Common myeloid progenitor, CD34-positive (primary cell): ENCODE data around the gene MOB3B.

Experiments used
- CTCF ChIA-PET: fragments of 350-600 bp; sonication (Branson Sonifier 250); formaldehyde crosslinking; loops from one replicate; lab custom pipeline; 2021; ENCODE audit warnings: antibody characterized with exemption; lab: Charles Lee
- POLR2A ChIA-PET: fragments of 350-600 bp; sonication (Branson Sonifier 250); formaldehyde crosslinking; loops from one replicate; lab custom pipeline; 2021; ENCODE audit warnings: antibody characterized with exemption; lab: Charles Lee
- DNase-seq, 3 donors: peaks; one replicate each; pipeline versions ENCODE4 v3.0.0 to v3.0.0-alpha.2; 2013
- H3K27ac ChIP-seq, 2 experiments: 1 replicate in 1 of 2; 2 replicates in 1 of 2; pipeline ENCODE4 v1.7.0; 2013; ENCODE audit warnings: inconsistent platforms in 2 of 2, low read length in 2 of 2, mild to moderate bottlenecking in 2 of 2, low read depth in 1 of 2, moderate library complexity in 1 of 2; ENCODE audit not compliant: severe bottlenecking in 2 of 2, insufficient read depth in 1 of 2, poor library complexity in 1 of 2
- H3K27me3 ChIP-seq, 5 experiments: replicated peaks in 2 of 5; 1 replicate in 3 of 5; 2 replicates in 2 of 5; pipeline versions ENCODE4 v1.6.1 to v1.7.0; 2013; ENCODE audit warnings: low read length in 4 of 5, mild to moderate bottlenecking in 2 of 5, moderate library complexity in 2 of 5, inconsistent platforms in 1 of 5; ENCODE audit not compliant: insufficient read depth in 5 of 5, control insufficient read depth in 4 of 5
- H3K36me3 ChIP-seq, 4 experiments: 1 replicate in 2 of 4; 2 replicates in 2 of 4; pipeline versions ENCODE4 v1.6.1 to v1.7.0; 2013; ENCODE audit warnings: low read length in 3 of 4, control low read depth in 1 of 4, mild to moderate bottlenecking in 1 of 4; ENCODE audit not compliant: control insufficient read depth in 4 of 4, insufficient read depth in 4 of 4
- H3K4me1 ChIP-seq, 4 experiments: 1 replicate in 3 of 4; 2 replicates in 1 of 4; pipeline versions ENCODE4 v1.6.1 to v1.7.1; 2013; ENCODE audit warnings: low read length in 3 of 4, mild to moderate bottlenecking in 3 of 4, control low read depth in 1 of 4, inconsistent platforms in 1 of 4, moderate library complexity in 1 of 4; ENCODE audit not compliant: control insufficient read depth in 4 of 4, insufficient read depth in 4 of 4; ENCODE audit errors: control extremely low read depth in 1 of 4
- H3K4me3 ChIP-seq, 7 experiments: 1 replicate in 4 of 7; 2 replicates in 3 of 7; pipeline versions ENCODE4 v1.5.1 to v1.7.0; 2013; ENCODE audit warnings: mild to moderate bottlenecking in 7 of 7, low read length in 6 of 7, moderate library complexity in 6 of 7, inconsistent platforms in 2 of 7, low read depth in 2 of 7, control low read depth in 1 of 7; ENCODE audit not compliant: insufficient read depth in 4 of 7, control insufficient read depth in 1 of 7; ENCODE audit errors: extremely low read depth in 1 of 7
- H3K9me3 ChIP-seq, 5 experiments: 1 replicate in 4 of 5; 2 replicates in 1 of 5; pipeline versions ENCODE4 v1.6.1 to v1.7.1; 2013; ENCODE audit warnings: low read length in 4 of 5, mild to moderate bottlenecking in 2 of 5, inconsistent platforms in 1 of 5, low read depth in 1 of 5, moderate library complexity in 1 of 5; ENCODE audit not compliant: control insufficient read depth in 4 of 5, insufficient read depth in 2 of 5; ENCODE audit errors: control extremely low read depth in 1 of 5
- WGBS: methylation state at CpG from one replicate; pipeline ENCODE4 v1.1.5; 2013; ENCODE audit not compliant: insufficient coverage; 5-methylcytosine and 5-hydroxymethylcytosine counted together

Gene MOB3B

DNA sequence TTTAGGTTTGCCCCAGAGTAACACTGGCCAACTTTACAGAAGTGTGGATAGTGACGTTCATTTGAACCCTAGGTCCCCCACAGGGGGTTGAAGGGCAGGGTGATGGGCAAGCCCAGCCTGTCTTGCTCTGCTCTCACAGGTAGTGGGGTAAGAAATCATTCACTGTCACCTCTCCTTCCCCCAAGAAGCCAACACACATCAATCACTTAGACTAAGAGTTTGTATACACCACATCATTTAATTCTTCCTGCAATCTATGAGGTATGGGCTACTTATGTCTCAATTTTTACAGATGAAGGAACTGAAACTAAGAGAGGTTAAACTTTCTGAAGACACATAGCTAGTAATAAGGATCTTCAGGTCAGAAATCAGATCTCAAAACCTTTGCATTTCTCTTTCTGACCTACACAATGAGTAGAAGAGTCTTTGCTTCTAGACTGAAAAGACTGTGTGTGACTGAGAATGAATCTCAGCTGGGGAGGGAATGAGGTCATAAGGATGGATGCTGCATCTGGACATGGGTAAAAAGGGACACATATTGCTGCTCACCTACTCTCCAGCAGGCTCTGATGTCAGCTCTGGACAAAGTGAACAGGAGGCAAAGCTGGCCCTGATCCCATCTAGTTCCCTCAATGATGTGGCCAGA is 151.7 kb downstream of the MOB3B start:
- DNase-seq = peak in 1 of 3 donors; percentile 11
- H3K27ac ChIP-seq = no peak overlapping the region
- H3K36me3 ChIP-seq = no peaks in the 10 kb centered on the region
- POLR2A ChIA-PET = interaction anchor here (0.6 kb wide), 1 partner anchor 110 kb away, joined by 3 read pairs; no protein-coding TSS in a partner anchor
- WGBS = no CpG with 5 or more reads among the region's 1 CpG
- H3K4me3 ChIP-seq = no peak overlapping the region
- peaks cover 0 to 4% (median 2%) of the 10 kb centered on the region in 4 experiments for H3K4me1 ChIP-seq
- H3K27me3 ChIP-seq = no peaks in the 10 kb centered on the region
- CTCF ChIA-PET = no interaction called here
- no peaks in the 10 kb centered on the region for H3K9me3 ChIP-seq

DNA sequence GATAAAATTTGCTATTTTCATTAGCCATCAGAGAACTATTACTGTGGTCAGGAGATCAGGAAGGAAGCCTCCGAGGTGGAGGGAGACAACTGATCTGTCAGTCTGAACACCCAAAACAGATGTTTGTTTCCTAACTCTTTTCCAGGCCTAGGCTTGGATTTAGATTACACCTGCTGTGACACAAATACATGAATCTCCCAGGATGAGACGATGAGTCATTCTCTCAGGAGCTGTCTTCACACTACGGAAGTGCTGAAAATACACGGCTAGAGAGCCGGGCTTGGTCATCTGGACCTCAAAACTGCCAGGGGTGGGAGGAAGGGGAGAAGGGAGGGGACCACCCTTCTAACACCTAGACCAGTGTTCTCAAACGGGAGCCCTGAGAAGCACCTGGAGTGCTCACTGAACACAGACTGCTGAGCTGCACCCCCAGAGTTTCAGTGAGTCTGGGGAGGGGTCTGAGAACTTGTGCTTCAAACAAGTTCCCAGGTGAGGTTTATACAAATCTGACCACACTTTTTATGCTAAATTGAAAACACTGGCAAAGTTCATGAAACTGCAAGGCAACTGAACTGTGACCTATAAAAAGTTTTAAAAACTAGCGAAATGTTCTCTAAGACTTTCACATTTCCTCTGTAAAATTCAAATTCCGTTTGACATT is 152.3 kb downstream of the MOB3B start:
- Histone ChIP-seq H3K9me3 (no peaks in the 10 kb centered on the region), H3K27ac (no peak overlapping the region), H3K4me1 (peaks cover 0 to 4% (median 2%) of the 10 kb centered on the region in 4 experiments), H3K4me3 (no peak overlapping the region), H3K36me3 (no peaks in the 10 kb centered on the region), H3K27me3 (no peaks in the 10 kb centered on the region)
- POLR2A ChIA-PET = no interaction called here
- CTCF ChIA-PET = no interaction called here
- 90% methylated on average over 4 of the region's 8 CpGs for WGBS
- DNase-seq = no peak

DNA sequence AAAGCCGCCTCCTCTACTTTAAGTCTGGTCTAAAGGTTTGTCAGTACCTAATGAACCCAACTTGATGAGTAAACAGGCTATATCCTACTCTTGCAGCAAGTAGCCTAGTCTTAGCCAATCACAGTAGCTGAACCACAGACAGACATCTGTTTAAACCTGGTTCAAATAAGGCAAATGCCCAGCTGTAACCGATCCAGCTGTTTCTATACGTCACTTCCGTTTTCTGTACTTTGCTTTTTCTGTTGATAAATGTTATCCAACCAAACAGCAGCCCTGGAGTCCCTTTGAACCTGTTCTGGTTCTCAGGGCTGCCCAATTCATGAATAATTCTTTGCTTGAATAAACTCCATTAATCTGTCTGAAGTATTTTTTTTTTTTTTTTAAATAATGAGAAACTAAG is 155.8 kb downstream of the MOB3B start:
- peaks cover 0 to 5% (median 2%) of the 10 kb centered on the region in 5 experiments for H3K9me3 ChIP-seq
- H3K27me3 ChIP-seq = no peaks in the 10 kb centered on the region
- H3K36me3 ChIP-seq = no peaks in the 10 kb centered on the region
- no peaks in the 10 kb centered on the region for H3K4me1 ChIP-seq
- no peak overlapping the region for H3K4me3 ChIP-seq
- no peak overlapping the region for H3K27ac ChIP-seq
- no peak for DNase-seq
- POLR2A ChIA-PET = no interaction called here
- CTCF ChIA-PET = no interaction called here
- WGBS = 100% methylated on average over 3 of the region's 4 CpGs

DNA sequence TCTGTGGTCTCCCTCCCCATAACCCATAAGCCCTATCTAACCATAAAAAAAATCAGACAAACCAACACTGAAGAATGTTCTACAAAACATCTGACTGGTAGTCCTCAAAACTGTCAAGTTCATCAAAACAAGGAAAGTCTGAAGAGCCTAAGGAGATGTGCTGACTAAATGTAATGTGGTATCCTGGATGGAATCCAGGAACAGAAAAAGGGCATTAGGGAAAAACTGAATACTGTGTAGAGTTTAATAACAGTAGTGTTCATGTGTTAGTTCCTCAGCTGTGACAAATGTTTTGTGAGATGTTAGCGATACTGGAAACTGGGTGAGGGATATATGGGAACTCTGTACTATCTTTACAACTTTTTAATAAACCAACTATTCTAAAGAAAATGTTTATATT is 157.0 kb downstream of the MOB3B start:
- DNase-seq = no peak
- CTCF ChIA-PET = no interaction called here
- Histone ChIP-seq H3K27ac (no peak overlapping the region), H3K36me3 (no peaks in the 10 kb centered on the region), H3K27me3 (no peaks in the 10 kb centered on the region), H3K9me3 (peaks cover 0 to 5% (median 2%) of the 10 kb centered on the region in 5 experiments), H3K4me3 (no peak overlapping the region), H3K4me1 (no peaks in the 10 kb centered on the region)
- no CpG with 5 or more reads among the region's 1 CpG for WGBS
- POLR2A ChIA-PET = no interaction called here

DNA sequence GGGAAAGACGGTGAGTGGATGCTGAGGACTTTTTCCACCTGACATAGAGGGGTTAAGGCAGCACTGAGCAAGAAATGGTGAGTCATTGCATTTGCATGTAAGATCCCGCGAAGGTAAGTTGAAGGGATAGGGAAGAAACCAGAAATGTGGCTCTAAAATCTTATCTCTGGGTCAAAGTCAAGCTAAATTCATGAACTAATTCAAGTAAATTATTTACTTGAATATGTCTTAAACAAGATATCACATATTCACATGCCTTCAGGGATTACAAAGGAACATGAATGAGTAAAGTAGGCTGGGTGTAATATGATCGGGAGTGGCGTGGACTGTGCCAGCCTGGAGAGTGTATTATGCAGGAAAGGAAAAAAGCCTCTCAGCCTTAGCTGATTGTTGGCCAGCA is 158.2 kb downstream of the MOB3B start:
- ChIA-PET CTCF (no interaction called here), POLR2A (no interaction called here)
- Histone ChIP-seq H3K4me1 (peaks cover 0 to 4% (median under 1%) of the 10 kb centered on the region in 4 experiments), H3K27ac (no peak overlapping the region), H3K27me3 (no peaks in the 10 kb centered on the region), H3K36me3 (no peaks in the 10 kb centered on the region), H3K9me3 (peaks cover 0 to 5% (median 2%) of the 10 kb centered on the region in 5 experiments), H3K4me3 (no peak overlapping the region)
- DNase-seq = no peak
- WGBS = 95% methylated on average over 3 of the region's 5 CpGs

DNA sequence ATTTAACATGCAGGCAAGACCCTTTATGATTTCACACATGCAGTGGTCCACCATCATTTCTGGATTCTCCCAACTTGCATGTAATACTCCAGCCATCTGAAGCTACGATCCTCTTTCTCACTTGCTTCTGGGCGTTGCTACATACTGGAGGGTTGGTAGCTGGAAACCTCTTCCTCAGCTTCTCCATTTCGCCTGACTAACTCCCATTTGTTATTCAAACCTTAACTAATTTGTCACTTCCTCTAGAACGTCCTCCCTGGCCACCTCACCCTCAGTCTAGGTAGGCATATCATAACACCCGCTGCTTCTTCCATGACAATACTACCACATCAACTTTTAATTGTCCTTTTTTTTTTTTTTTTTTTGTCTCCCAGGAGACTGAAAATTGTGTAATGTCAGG is 160.0 kb downstream of the MOB3B start:
- H3K4me1 ChIP-seq = peaks cover 0 to 11% (median 3%) of the 10 kb centered on the region in 4 experiments
- POLR2A ChIA-PET = no interaction called here
- no peak overlapping the region for H3K4me3 ChIP-seq
- 87% methylated on average over 3 of the region's 5 CpGs for WGBS
- H3K36me3 ChIP-seq = no peaks in the 10 kb centered on the region
- no peak for DNase-seq
- CTCF ChIA-PET = no interaction called here
- H3K27ac ChIP-seq = no peak overlapping the region
- no peaks in the 10 kb centered on the region for H3K27me3 ChIP-seq
- peaks cover 0 to 5% (median 2%) of the 10 kb centered on the region in 5 experiments for H3K9me3 ChIP-seq

DNA sequence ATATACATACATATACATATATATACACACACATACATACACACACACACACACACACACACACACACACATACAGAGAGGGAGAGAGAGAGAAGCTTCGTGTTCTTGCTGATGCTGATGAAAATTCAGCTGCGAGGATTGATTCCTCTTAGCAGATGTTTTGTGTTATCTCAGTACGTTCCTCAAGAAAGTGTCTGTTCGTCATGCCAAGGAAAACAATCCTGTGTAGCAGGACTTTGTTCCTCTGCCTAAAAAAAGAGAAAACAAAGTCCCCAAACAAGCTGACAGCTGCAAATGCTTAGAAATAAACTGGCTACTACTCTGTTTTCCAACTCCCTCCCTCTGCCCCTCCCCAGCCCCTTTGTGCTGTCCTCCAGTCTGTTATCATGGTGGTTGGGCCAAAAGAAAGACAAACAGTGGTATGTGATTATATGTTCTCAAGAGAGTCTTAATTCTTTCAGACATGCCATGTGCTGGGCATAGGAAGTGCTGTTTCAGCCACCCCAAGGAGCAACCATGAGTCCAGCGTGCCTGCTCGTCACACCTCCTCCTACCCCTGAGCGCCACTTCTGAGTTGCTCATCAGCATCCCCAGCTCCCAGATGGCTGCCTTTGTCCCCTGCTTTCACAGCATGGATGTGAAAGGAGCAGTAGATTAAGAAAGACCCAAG is 161.2 kb downstream of the MOB3B start:
- H3K4me3 ChIP-seq = no peak overlapping the region
- 95% methylated on average over 6 of the region's 7 CpGs for WGBS
- CTCF ChIA-PET = no interaction called here
- POLR2A ChIA-PET = interaction anchor here (0.6 kb wide), 1 partner anchor 157 kb away, joined by 4 read pairs; no protein-coding TSS in a partner anchor
- peaks cover 0 to 5% (median 2%) of the 10 kb centered on the region in 5 experiments for H3K9me3 ChIP-seq
- peaks cover 0 to 11% (median 3%) of the 10 kb centered on the region in 4 experiments for H3K4me1 ChIP-seq
- no peaks in the 10 kb centered on the region for H3K36me3 ChIP-seq
- no peaks in the 10 kb centered on the region for H3K27me3 ChIP-seq
- no peak overlapping the region for H3K27ac ChIP-seq
- DNase-seq = no peak
